ENCODE data around the gene MBOAT1.
"Not testable (repeated sequence)": the region's sequence is repeated elsewhere in the genome, so short reads cannot be mapped to it uniquely, and the experiment has no call there.

- not testable (repeated sequence) for TF ChIP-seq TAF1 (IDR thresholded peaks at IDR 0.05; ENCODE audit: low read depth); EZH2 (IDR thresholded peaks at IDR 0.05; ENCODE audit: borderline replicate concordance, insufficient read depth, low read length, poor library complexity, severe bottlenecking); CTCF (IDR thresholded peaks at IDR 0.05; ENCODE audit: poor library complexity, severe bottlenecking); RAD21 (conservative IDR thresholded peaks at IDR 0.05); POLR2AphosphoS5 (IDR thresholded peaks at IDR 0.05); EP300 (conservative IDR thresholded peaks at IDR 0.05; ENCODE audit: poor library complexity, severe bottlenecking); SMC3 (conservative IDR thresholded peaks at IDR 0.05; ENCODE audit: poor library complexity); REST (IDR thresholded peaks at IDR 0.05; ENCODE audit: borderline replicate concordance); MXI1 (conservative IDR thresholded peaks at IDR 0.05; ENCODE audit: poor library complexity, severe bottlenecking)
Observed at GRCh38 chr6:20139127-20139963, 72.9 kb downstream of the MBOAT1 start.
